Measurements from ENCODE around the gene RPP14. TPM values are rescaled to one million over a fixed set of nuclear protein-coding genes. Genes with fewer than 3 reads are reported as not detected.

RPP14 gene
- total RNA-seq, 6 experiments from 2014 or later, result 14.5 to 19.9 (median 16.0) TPM

GRCh38 chr3:58329150-58329921, 23.3 kb downstream of the RPP14 start:
- Mint-ChIP-seq H3K27me3 (ENCODE audit: insufficient read depth) (no peaks in the 10 kb centered on the region), H3K9me3 (no peaks in the 10 kb centered on the region), H3K27ac (no peak overlapping the region), H3K4me1 (ENCODE audit: low read depth) (peaks cover 48% of the 10 kb centered on the region), H3K36me3 (ENCODE audit: low read depth) (no peaks in the 10 kb centered on the region), H3K4me3 (no peak overlapping the region)
- TF ChIP-seq CTCF (IDR thresholded peaks at IDR 0.05), result no peak
- DNase-seq, result no peak

- Mint-ChIP-seq H3K36me3 (ENCODE audit: low read depth) (no peaks in the 10 kb centered on the region), H3K27ac (no peak overlapping the region), H3K27me3 (ENCODE audit: insufficient read depth) (no peaks in the 10 kb centered on the region), H3K4me3 (no peak overlapping the region), H3K9me3 (no peaks in the 10 kb centered on the region), H3K4me1 (ENCODE audit: low read depth) (peaks cover 48% of the 10 kb centered on the region)
- TF ChIP-seq CTCF (IDR thresholded peaks at IDR 0.05), result no peak
- no peak for DNase-seq
Observed at GRCh38 chr3:58329922-58330413, 23.9 kb downstream of the RPP14 start.

- H3K27ac Mint-ChIP-seq, result peak overlapping the region; percentile 67
- peaks cover 5% of the 10 kb centered on the region; the same call in 1 of the 2 replicates for H3K36me3 Mint-ChIP-seq (ENCODE audit: low read depth)
- no peak for DNase-seq
- no peak for TF ChIP-seq CTCF (IDR thresholded peaks at IDR 0.05)
- H3K4me3 Mint-ChIP-seq, result 0 out of 2 replicates have a peak overlapping the region, but pooled peaks have one; percentile 22
- peaks cover 54% of the 10 kb centered on the region for H3K4me1 Mint-ChIP-seq (ENCODE audit: low read depth)
- no peaks in the 10 kb centered on the region; the same call in 1 of the 2 replicates for H3K27me3 Mint-ChIP-seq (ENCODE audit: insufficient read depth)
- no peaks in the 10 kb centered on the region for H3K9me3 Mint-ChIP-seq
Observed at GRCh38 chr3:58331593-58332152, 25.6 kb downstream of the RPP14 start.

GRCh38 chr3:58332575-58333188, 26.6 kb downstream of the RPP14 start, which contains the start of gene PXK:
PXK (plus strand) TSS chr3:58332892; CDS start chr3:58332989, 97 bp downstream.
- Mint-ChIP-seq H3K27me3 (ENCODE audit: insufficient read depth) (no peaks in the 10 kb centered on the region; the same call in 1 of the 2 replicates), H3K4me1 (ENCODE audit: low read depth) (peaks cover 60% of the 10 kb centered on the region), H3K9me3 (no peaks in the 10 kb centered on the region), H3K36me3 (ENCODE audit: low read depth) (peaks cover 5% of the 10 kb centered on the region; the same call in 1 of the 2 replicates), H3K27ac (peak within 1 kb of the TSS; percentile 79), H3K4me3 (peak within 1 kb of the TSS; percentile 99)
- peak; percentile 64 for DNase-seq
- peak; percentile 38 for TF ChIP-seq CTCF (IDR thresholded peaks at IDR 0.05)

- Mint-ChIP-seq H3K4me3 (peak overlapping the region; percentile 99), H3K4me1 (ENCODE audit: low read depth) (peaks cover 60% of the 10 kb centered on the region), H3K27me3 (ENCODE audit: insufficient read depth) (no peaks in the 10 kb centered on the region; the same call in 1 of the 2 replicates), H3K27ac (peak overlapping the region; percentile 70), H3K9me3 (no peaks in the 10 kb centered on the region), H3K36me3 (ENCODE audit: low read depth) (peaks cover 5% of the 10 kb centered on the region; the same call in 1 of the 2 replicates)
- 0 out of 2 replicates have a peak, but pooled peaks have one; percentile 17 for TF ChIP-seq CTCF (IDR thresholded peaks at IDR 0.05)
- DNase-seq, result no peak
Observed at GRCh38 chr3:58333206-58334012, 27.4 kb downstream of the RPP14 start.
